ENCODE results near the gene SLC25A22.

The SLC25A22 gene

DNA sequence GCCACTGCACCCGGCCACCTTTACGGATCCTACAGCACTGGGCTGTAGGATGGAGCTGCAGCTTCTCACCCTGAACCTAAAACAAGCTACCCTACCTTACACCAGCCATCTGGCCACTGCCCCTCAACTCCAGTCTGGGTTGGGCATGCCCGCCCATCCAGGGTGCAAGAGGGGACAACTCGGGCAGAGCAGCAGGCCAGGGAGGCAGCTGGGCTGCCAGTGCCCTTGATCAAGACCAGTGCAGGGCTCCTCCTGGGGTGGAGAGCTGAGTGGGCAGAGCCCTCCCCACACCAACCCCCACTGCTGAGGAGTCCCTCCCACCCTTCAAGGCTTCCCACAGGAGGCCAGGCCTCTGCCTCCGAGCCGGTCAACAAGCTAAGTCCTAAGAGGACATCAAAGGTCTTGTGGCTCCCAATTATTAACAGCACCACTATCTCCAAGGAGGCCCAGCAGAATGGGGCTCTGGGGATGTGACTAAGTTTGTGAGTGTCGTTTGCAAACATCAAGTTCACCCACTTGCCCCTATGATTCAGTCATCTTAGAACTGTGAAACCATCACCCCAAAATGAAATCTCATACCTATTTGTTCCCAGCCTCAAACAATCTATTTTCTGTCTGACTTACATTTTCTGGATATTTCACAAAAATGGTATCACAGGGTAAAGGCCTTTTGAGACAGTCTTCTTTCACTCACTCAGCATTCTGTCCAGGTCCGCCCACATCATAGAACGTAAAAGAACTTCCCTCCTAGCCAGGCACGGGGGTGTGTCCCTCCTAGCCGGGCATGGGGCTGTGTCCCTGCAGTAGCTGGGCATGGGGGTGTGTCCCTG is 31.8 kb downstream of the SLC25A22 start:
- Histone ChIP-seq H3F3A (ENCODE audit: insufficient read depth) (peaks cover 12% of the 10 kb centered on the region), H3K4me3 (ENCODE audit: insufficient read depth, low read length, poor library complexity, severe bottlenecking) (no peak overlapping the region), H2AFZ (ENCODE audit: low read depth, low read length, severe bottlenecking) (no peak overlapping the region), H4K20me1 (ENCODE audit: low read depth, low read length) (no peaks in the 10 kb centered on the region), H3K36me3 (ENCODE audit: low read length) (no peaks in the 10 kb centered on the region), H3K79me2 (ENCODE audit: insufficient read depth, low read length) (no peaks in the 10 kb centered on the region), H3K9me2 (replicated peaks; ENCODE audit: insufficient read depth, low read length) (no peaks in the 10 kb centered on the region), H3K27ac (ENCODE audit: low read depth, low read length) (no peak overlapping the region), H3K27me3 (ENCODE audit: low read length) (no peaks in the 10 kb centered on the region), H3K4me2 (ENCODE audit: low read depth, low read length, poor library complexity, severe bottlenecking) (no peak overlapping the region), H3K9me3 (ENCODE audit: insufficient read depth, low read length) (no peaks in the 10 kb centered on the region), H3K9ac (ENCODE audit: low read length) (no peak overlapping the region)
- TF ChIP-seq, protein P1, sequence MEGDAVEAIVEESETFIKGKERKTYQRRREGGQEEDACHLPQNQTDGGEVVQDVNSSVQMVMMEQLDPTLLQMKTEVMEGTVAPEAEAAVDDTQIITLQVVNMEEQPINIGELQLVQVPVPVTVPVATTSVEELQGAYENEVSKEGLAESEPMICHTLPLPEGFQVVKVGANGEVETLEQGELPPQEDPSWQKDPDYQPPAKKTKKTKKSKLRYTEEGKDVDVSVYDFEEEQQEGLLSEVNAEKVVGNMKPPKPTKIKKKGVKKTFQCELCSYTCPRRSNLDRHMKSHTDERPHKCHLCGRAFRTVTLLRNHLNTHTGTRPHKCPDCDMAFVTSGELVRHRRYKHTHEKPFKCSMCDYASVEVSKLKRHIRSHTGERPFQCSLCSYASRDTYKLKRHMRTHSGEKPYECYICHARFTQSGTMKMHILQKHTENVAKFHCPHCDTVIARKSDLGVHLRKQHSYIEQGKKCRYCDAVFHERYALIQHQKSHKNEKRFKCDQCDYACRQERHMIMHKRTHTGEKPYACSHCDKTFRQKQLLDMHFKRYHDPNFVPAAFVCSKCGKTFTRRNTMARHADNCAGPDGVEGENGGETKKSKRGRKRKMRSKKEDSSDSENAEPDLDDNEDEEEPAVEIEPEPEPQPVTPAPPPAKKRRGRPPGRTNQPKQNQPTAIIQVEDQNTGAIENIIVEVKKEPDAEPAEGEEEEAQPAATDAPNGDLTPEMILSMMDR (IDR thresholded peaks at IDR 0.05; ENCODE audit: insufficient read depth, low read length, poor library complexity, severe bottlenecking) = no peak
- TF ChIP-seq EZH2phosphoT487 (conservative IDR thresholded peaks at IDR 0.05; ENCODE audit: low read length) = no peak

DNA sequence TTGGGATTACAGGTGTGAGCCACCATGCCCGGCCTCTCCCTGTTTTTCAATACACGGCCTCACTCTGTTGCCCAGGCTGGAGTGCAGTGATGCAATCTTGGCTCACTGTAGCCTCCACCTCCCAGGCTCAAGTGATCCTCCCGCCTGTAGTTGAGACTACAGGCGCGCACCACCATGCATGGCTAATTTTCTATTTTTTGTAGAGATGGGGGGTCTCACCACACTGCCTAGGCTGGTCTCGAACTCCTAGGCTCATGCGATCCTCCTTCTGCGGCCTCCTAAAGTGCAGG is 32.3 kb downstream of the SLC25A22 start:
- Histone ChIP-seq H3K4me2 (ENCODE audit: low read depth, low read length, poor library complexity, severe bottlenecking) (no peak overlapping the region), H3K36me3 (ENCODE audit: low read length) (no peaks in the 10 kb centered on the region), H3K4me3 (ENCODE audit: insufficient read depth, low read length, poor library complexity, severe bottlenecking) (no peak overlapping the region), H3K9me3 (ENCODE audit: insufficient read depth, low read length) (no peaks in the 10 kb centered on the region), H3F3A (ENCODE audit: insufficient read depth) (peaks cover 14% of the 10 kb centered on the region), H3K9me2 (replicated peaks; ENCODE audit: insufficient read depth, low read length) (no peaks in the 10 kb centered on the region), H2AFZ (ENCODE audit: low read depth, low read length, severe bottlenecking) (no peak overlapping the region), H3K9ac (ENCODE audit: low read length) (no peak overlapping the region), H3K27me3 (ENCODE audit: low read length) (no peaks in the 10 kb centered on the region), H4K20me1 (ENCODE audit: low read depth, low read length) (no peaks in the 10 kb centered on the region), H3K79me2 (ENCODE audit: insufficient read depth, low read length) (no peaks in the 10 kb centered on the region), H3K27ac (ENCODE audit: low read depth, low read length) (no peak overlapping the region)
- TF ChIP-seq EZH2phosphoT487 (conservative IDR thresholded peaks at IDR 0.05; ENCODE audit: low read length) = no peak
- TF ChIP-seq, protein P1 (IDR thresholded peaks at IDR 0.05; ENCODE audit: insufficient read depth, low read length, poor library complexity, severe bottlenecking) = no peak

DNA sequence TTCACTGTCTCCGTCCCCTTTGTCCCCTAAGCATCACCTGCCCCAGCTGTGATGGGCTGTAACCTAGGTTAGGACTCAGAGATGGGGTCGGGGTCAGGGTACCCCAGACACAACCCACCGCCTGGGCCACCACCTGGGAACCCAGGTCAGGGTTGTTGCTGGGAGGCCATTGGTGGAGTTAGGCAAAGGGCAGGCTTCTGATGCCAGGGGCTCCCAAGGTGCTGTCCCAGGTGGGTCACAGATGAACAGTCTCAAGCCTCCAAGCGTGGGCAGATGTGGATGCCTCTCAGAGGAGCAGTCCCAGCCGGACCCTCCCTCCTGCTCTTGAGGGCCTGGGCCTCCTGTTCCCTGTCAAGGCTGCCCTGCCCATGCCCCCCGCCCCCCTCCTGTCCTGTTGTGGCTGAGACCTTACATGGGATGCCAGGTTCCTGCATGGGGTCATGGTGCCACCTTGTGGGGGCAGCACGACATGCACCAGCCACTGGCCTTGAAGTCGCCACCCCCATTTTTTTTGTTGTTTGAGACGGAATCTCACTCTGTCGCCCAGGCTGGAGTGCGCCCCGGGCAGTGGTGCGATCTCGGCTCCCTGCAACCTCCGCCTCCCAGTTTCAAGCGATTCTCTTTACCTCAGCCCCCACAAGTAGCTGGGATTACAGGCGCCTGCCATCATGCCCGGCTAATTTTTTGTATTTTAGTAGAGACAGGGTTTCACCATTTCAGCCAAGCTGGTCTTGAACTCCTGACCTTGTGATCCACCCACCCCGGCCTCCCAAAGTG is 32.9 kb downstream of the SLC25A22 start:
- H3F3A ChIP-seq (ENCODE audit: insufficient read depth) = peaks cover 14% of the 10 kb centered on the region
- no peak for TF ChIP-seq EZH2phosphoT487 (conservative IDR thresholded peaks at IDR 0.05; ENCODE audit: low read length)
- TF ChIP-seq, protein P1 (IDR thresholded peaks at IDR 0.05; ENCODE audit: insufficient read depth, low read length, poor library complexity, severe bottlenecking) = peak; percentile 81
- H3K9ac ChIP-seq (ENCODE audit: low read length) = no peak overlapping the region
- H3K9me3 ChIP-seq (ENCODE audit: insufficient read depth, low read length) = no peaks in the 10 kb centered on the region
- no peaks in the 10 kb centered on the region for H3K27me3 ChIP-seq (ENCODE audit: low read length)
- H4K20me1 ChIP-seq (ENCODE audit: low read depth, low read length) = no peaks in the 10 kb centered on the region
- peaks cover 4% of the 10 kb centered on the region; the same call in 1 of the 2 replicates for H3K36me3 ChIP-seq (ENCODE audit: low read length)
- no peak overlapping the region for H3K4me3 ChIP-seq (ENCODE audit: insufficient read depth, low read length, poor library complexity, severe bottlenecking)
- no peak overlapping the region for H3K4me2 ChIP-seq (ENCODE audit: low read depth, low read length, poor library complexity, severe bottlenecking)
- H3K79me2 ChIP-seq (ENCODE audit: insufficient read depth, low read length) = no peaks in the 10 kb centered on the region
- H3K9me2 ChIP-seq (replicated peaks; ENCODE audit: insufficient read depth, low read length) = no peaks in the 10 kb centered on the region
- H2AFZ ChIP-seq (ENCODE audit: low read depth, low read length, severe bottlenecking) = no peak overlapping the region
- no peak overlapping the region for H3K27ac ChIP-seq (ENCODE audit: low read depth, low read length)
